Islet precursor cell (in vitro differentiated cells): ENCODE measurements around the gene ATRNL1.
"Not testable (repeated sequence)": the region's sequence is repeated elsewhere in the genome, so short reads cannot be mapped to it uniquely, and the experiment has no call there.

Source experiments
- DNase-seq: peaks from one replicate; pipeline ENCODE4 v3.0.0-alpha.2; 2018

Gene ATRNL1

GRCh38 chr10:115222039-115222438 is 128.9 kb downstream of the ATRNL1 start:
- no peak for DNase-seq

GRCh38 chr10:115239761-115240160 is 146.6 kb downstream of the ATRNL1 start:
- DNase-seq = no peak

- DNase-seq = no peak
Measured at GRCh38 chr10:115250784-115251183, 157.6 kb downstream of the ATRNL1 start.

- not testable (repeated sequence) for DNase-seq
Measured at GRCh38 chr10:115253765-115254164, 160.6 kb downstream of the ATRNL1 start.

GRCh38 chr10:115272482-115272881 is 179.3 kb downstream of the ATRNL1 start:
- DNase-seq = no peak

- DNase-seq = no peak
Measured at GRCh38 chr10:115278294-115278693, 185.1 kb downstream of the ATRNL1 start.

- peak; percentile 85 for DNase-seq
Measured at GRCh38 chr10:115295213-115295805, 202.1 kb downstream of the ATRNL1 start.

GRCh38 chr10:115300080-115300479 is 206.9 kb downstream of the ATRNL1 start:
- DNase-seq = no peak

- not testable (repeated sequence) for DNase-seq
Measured at GRCh38 chr10:115319669-115320068, 226.5 kb downstream of the ATRNL1 start.

GRCh38 chr10:115321360-115321759 is 228.2 kb downstream of the ATRNL1 start:
- no peak for DNase-seq

- no peak for DNase-seq
Measured at GRCh38 chr10:115328331-115328730, 235.2 kb downstream of the ATRNL1 start.

GRCh38 chr10:115335366-115335765 is 242.2 kb downstream of the ATRNL1 start:
- DNase-seq = no peak

- DNase-seq = peak; percentile 73
Measured at GRCh38 chr10:115355162-115355760, 262.1 kb downstream of the ATRNL1 start.

- not testable (repeated sequence) for DNase-seq
Measured at GRCh38 chr10:115367920-115368319, 274.8 kb downstream of the ATRNL1 start.

GRCh38 chr10:115379064-115379463 is 285.9 kb downstream of the ATRNL1 start:
- DNase-seq = no peak

GRCh38 chr10:115384665-115385064 is 291.5 kb downstream of the ATRNL1 start:
- no peak for DNase-seq

GRCh38 chr10:115390607-115391006 is 297.4 kb downstream of the ATRNL1 start:
- DNase-seq = no peak

- DNase-seq = no peak
Measured at GRCh38 chr10:115398026-115398425, 304.9 kb downstream of the ATRNL1 start.

- no peak for DNase-seq
Measured at GRCh38 chr10:115402699-115403098, 309.5 kb downstream of the ATRNL1 start.

GRCh38 chr10:115405838-115406237 is 312.7 kb downstream of the ATRNL1 start:
- not testable (repeated sequence) for DNase-seq

GRCh38 chr10:115409347-115409746 is 316.2 kb downstream of the ATRNL1 start:
- no peak for DNase-seq

- DNase-seq = peak; percentile 85
Measured at GRCh38 chr10:115417585-115418265, 324.6 kb downstream of the ATRNL1 start.

- no peak for DNase-seq
Measured at GRCh38 chr10:115422624-115423023, 329.5 kb downstream of the ATRNL1 start.

GRCh38 chr10:115427611-115428010 is 334.4 kb downstream of the ATRNL1 start:
- DNase-seq = no peak
